ENCODE results near the gene KLF7.

- no peak for TF ChIP-seq EZH2 (IDR thresholded peaks at IDR 0.05; ENCODE audit: borderline replicate concordance, low read length)
- TF ChIP-seq, protein P1, sequence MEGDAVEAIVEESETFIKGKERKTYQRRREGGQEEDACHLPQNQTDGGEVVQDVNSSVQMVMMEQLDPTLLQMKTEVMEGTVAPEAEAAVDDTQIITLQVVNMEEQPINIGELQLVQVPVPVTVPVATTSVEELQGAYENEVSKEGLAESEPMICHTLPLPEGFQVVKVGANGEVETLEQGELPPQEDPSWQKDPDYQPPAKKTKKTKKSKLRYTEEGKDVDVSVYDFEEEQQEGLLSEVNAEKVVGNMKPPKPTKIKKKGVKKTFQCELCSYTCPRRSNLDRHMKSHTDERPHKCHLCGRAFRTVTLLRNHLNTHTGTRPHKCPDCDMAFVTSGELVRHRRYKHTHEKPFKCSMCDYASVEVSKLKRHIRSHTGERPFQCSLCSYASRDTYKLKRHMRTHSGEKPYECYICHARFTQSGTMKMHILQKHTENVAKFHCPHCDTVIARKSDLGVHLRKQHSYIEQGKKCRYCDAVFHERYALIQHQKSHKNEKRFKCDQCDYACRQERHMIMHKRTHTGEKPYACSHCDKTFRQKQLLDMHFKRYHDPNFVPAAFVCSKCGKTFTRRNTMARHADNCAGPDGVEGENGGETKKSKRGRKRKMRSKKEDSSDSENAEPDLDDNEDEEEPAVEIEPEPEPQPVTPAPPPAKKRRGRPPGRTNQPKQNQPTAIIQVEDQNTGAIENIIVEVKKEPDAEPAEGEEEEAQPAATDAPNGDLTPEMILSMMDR (conservative IDR thresholded peaks at IDR 0.05 in 1 of 2, IDR thresholded peaks at IDR 0.05 in 1 of 2; ENCODE audit: extremely low read depth in 1 of 2, insufficient read depth in 1 of 2, low read depth in 1 of 2, low read length in 2 of 2): no peak
These were observed 28.3 kb upstream of the KLF7 start for GRCh38 chr2:207194028-207194427.
